ENCODE results near the gene SEC11C. TPM values are rescaled to one million over a fixed set of nuclear protein-coding genes. Genes with fewer than 3 reads are reported as not detected.

SEC11C gene
- polyA plus RNA-seq, 2 of the 4 experiments (the other 2 are of a cell fraction), result 66.5 to 94.9 TPM

GRCh38 chr18:59198215-59198614 is 58.5 kb downstream of the SEC11C start (continued):
- TF ChIP-seq ELK1 (IDR thresholded peaks at IDR 0.05; ENCODE audit: low read depth, low read length), result no peak
- no peak for TF ChIP-seq JUN (IDR thresholded peaks at IDR 0.05)
- no peak for TF ChIP-seq FOSL2 (IDR thresholded peaks at IDR 0.05)
- TF ChIP-seq FOSL2 (CRISPR knock-in tag; IDR thresholded peaks at IDR 0.05), result no peak
- TF ChIP-seq MYC (IDR thresholded peaks at IDR 0.05; ENCODE audit: borderline replicate concordance, low read length), result no peak
- no peak for TF ChIP-seq NFE2L2 (conservative IDR thresholded peaks at IDR 0.05; ENCODE audit: low read length)

- ATAC-seq (no peak), FAIRE-seq (no peak), DNase-seq (ENCODE audit: low read depth in 1 of 2, low spot score in 1 of 2) (peak in 1 of 2 experiments; percentile 9)
- H3K9me3 ChIP-seq, result no peaks in the 10 kb centered on the region
- ChIA-PET POLR2A (no interaction called here), CTCF (interaction anchor here (0.7 to 1.1 kb wide), 2 partner anchors 17 to 437 kb away, joined by 3 read pairs; no protein-coding TSS in a partner anchor)
- H3K4me3 ChIP-seq, result no peak overlapping the region
- H3K4me2 ChIP-seq, result no peak overlapping the region
- no peak for TF ChIP-seq NPAS2 (CRISPR knock-in tag; IDR thresholded peaks at IDR 0.05; ENCODE audit: borderline replicate concordance)
- TF ChIP-seq POLR2A (IDR thresholded peaks at IDR 0.05; ENCODE audit: low read length), result no peak
- no peak for TF ChIP-seq HMGXB4 (CRISPR knock-in tag; IDR thresholded peaks at IDR 0.05; ENCODE audit: borderline replicate concordance)
- TF ChIP-seq RNF2 (IDR thresholded peaks at IDR 0.05; ENCODE audit: borderline replicate concordance, low read depth), result no peak
- TF ChIP-seq BCL3 (IDR thresholded peaks at IDR 0.05), result no peak
- TF ChIP-seq SREBF2 (IDR thresholded peaks at IDR 0.05), result no peak
- no peak for TF ChIP-seq ZC3H11A (IDR thresholded peaks at IDR 0.05)
- TF ChIP-seq RFX5 (IDR thresholded peaks at IDR 0.05), result no peak
- no peak for TF ChIP-seq CHD4 (IDR thresholded peaks at IDR 0.05; ENCODE audit: borderline replicate concordance)
- TF ChIP-seq NR3C1 (IDR thresholded peaks at IDR 0.05), result no peak
- WGBS (ENCODE audit: missing lambda C conversion rate), result 22% methylated on average over 3 of the region's 3 CpGs
- no peaks in the 10 kb centered on the region for H3K4me1 ChIP-seq
- no peak overlapping the region for H3K27ac ChIP-seq
Measured at GRCh38 chr18:59200787-59201186, 61.1 kb downstream of the SEC11C start.

GRCh38 chr18:59202258-59202820 is 62.7 kb downstream of the SEC11C start:
- POLR2A ChIA-PET, result no interaction called here
- Histone ChIP-seq H3K4me2 (no peak overlapping the region), H3K4me1 (no peaks in the 10 kb centered on the region), H3K4me3 (no peak overlapping the region), H3K27ac (no peak overlapping the region), H3K9me3 (no peaks in the 10 kb centered on the region)
- no peak for FAIRE-seq
- TF ChIP-seq EP300 (IDR thresholded peaks at IDR 0.05), result no peak
- TF ChIP-seq REST (IDR thresholded peaks at IDR 0.05), result no peak
- TF ChIP-seq JUN (IDR thresholded peaks at IDR 0.05), result no peak
- no peak for TF ChIP-seq ZC3H11A (IDR thresholded peaks at IDR 0.05)
- TF ChIP-seq BCL3 (IDR thresholded peaks at IDR 0.05), result no peak
- ATAC-seq, result no peak
- CTCF ChIA-PET, result no interaction called here
- DNase-seq (ENCODE audit: low read depth in 1 of 2, low spot score in 1 of 2), result no peak
